H1 (cell line): ENCODE measurements around the gene THOC6. TPM values are rescaled to one million over a fixed set of nuclear protein-coding genes. Genes with fewer than 3 reads are reported as not detected.

Experiments used
- EZH2 ChIP-seq: fragments of 200-600 bp; sonication (generic); IDR thresholded peaks from 2 replicates; pipeline ENCODE4 v1.7.1; 2012; ENCODE audit warnings: low read depth, mild to moderate bottlenecking, moderate library complexity, low read length, inconsistent platforms; ENCODE audit not compliant: severe bottlenecking
- HDAC6 ChIP-seq: IDR thresholded peaks from one replicate; pipeline ENCODE4 v1.7.1; 2012; ENCODE audit warnings: low read depth, mild to moderate bottlenecking, inconsistent platforms, low read length, moderate library complexity
- NRF1 ChIP-seq: IDR thresholded peaks from 2 replicates; pipeline ENCODE4 v1.6.1; 2011; ENCODE audit warnings: mild to moderate bottlenecking, low read depth, low read length, improper control_type of control experiment
- POU5F1 ChIP-seq: IDR thresholded peaks from 2 replicates; pipeline ENCODE4 v1.6.1; 2011; ENCODE audit warnings: low read depth, mild to moderate bottlenecking, low read length, moderate library complexity
- RAD21 ChIP-seq, 2 experiments: IDR thresholded peaks in 1 of 2; conservative IDR thresholded peaks in 1 of 2; 2 replicates each; pipeline ENCODE4 v1.6.1; 2011; ENCODE audit warnings: low read depth in 2 of 2, low read length in 2 of 2, improper control_type of control experiment in 1 of 2, inconsistent platforms in 1 of 2, mild to moderate bottlenecking in 1 of 2, moderate library complexity in 1 of 2
- RNF2 ChIP-seq: fragments of 200-900, 300-1000 bp; sonication (generic); IDR thresholded peaks from 2 replicates; pipeline ENCODE4 v1.7.1; 2016; ENCODE audit warnings: borderline replicate concordance, low read depth, mild to moderate bottlenecking, antibody characterized with exemption, low read length; ENCODE audit not compliant: poor library complexity, severe bottlenecking; ENCODE audit errors: missing control alignments
- TEAD4 ChIP-seq: IDR thresholded peaks from 2 replicates; pipeline ENCODE4 v1.6.1; 2012; ENCODE audit warnings: low read depth, low read length, inconsistent platforms, mixed read lengths
- polyA plus RNA-seq, 7 experiments: library from polyadenylated mRNA; depleted of rRNA in 3 of 7; stranded (reverse) in 5 of 7; unstranded in 2 of 7; fragments of >200 nt in 5 of 7; fragments of 200-250 nt in 2 of 7; gene quantifications; 1 replicate in 5 of 7; 2 replicates in 1 of 7; 4 replicates in 1 of 7; pipeline versions ENCODE4 v1.2.1 to v1.2.3, GENCODE V29; 2011 to 2013; ENCODE audit warnings: missing spikeins in 2 of 7, mixed read lengths in 2 of 7
- total RNA-seq: library from RNA; stranded (reverse); fragmentation: NEBNext Ultra II Directional; extraction: Animal tissue kit (Norgen Biotek cat#: 25700); gene quantifications from 2 replicates; pipeline ENCODE4 v1.2.1, GENCODE V29; 2021

Gene THOC6
- total and polyA plus RNA-seq, 2 of the 8 experiments (the other 6 are each of a cell fraction or from before 2014, with no cell fraction given) = 78.5 to 111 TPM

DNA sequence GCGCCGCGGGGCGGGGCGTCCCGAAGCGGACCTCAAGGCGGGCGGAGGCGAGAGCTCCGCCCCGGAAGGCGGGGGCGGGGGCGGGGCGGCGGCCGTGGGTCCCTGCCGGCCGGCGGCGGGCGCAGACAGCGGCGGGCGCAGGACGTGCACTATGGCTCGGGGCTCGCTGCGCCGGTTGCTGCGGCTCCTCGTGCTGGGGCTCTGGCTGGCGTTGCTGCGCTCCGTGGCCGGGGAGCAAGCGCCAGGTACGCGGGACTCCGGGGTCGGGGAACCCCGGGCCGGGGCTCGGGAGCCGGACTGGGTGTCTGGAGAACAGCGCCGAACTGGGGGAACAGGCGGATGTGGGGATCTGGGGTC lies 3.6 kb upstream of the THOC6 start, which contains the start of gene TNFRSF12A (continued):
- no peak for TF ChIP-seq POU5F1
- no peak for TF ChIP-seq RAD21 (IDR thresholded peaks at IDR 0.05 in 1 of 2, conservative IDR thresholded peaks at IDR 0.05 in 1 of 2; ENCODE audit: low read depth in 2 of 2, low read length in 2 of 2)
- TF ChIP-seq EZH2 = no peak
- no peak for TF ChIP-seq RNF2
- TF ChIP-seq TEAD4 = no peak
- TF ChIP-seq NRF1 = no peak
- TF ChIP-seq HDAC6 = no peak
